Activated CD4-positive, alpha-beta T cell treated with anti-CD3 and anti-CD28 coated beads for 4 hours (primary cell): ENCODE measurements around the gene CFAP410.
"Not testable (repeated sequence)": the region's sequence is repeated elsewhere in the genome, so short reads cannot be mapped to it uniquely, and the experiment has no call there.

Experiments
- DNase-seq, 2 donors: peaks; one replicate each; pipeline ENCODE4 v3.0.0-alpha.2; 2020

CFAP410 gene

GRCh38 chr21:44349847-44350772 is 10.9 kb upstream of the CFAP410 start:
- DNase-seq, result no peak

- no peak for DNase-seq
Observed at GRCh38 chr21:44349416-44349846, 10.2 kb upstream of the CFAP410 start.

GRCh38 chr21:44348861-44349260 is 9.7 kb upstream of the CFAP410 start:
- DNase-seq, result no peak

GRCh38 chr21:44347911-44348451 is 8.8 kb upstream of the CFAP410 start:
- no peak for DNase-seq

- no peak for DNase-seq
Observed at GRCh38 chr21:44345495-44345894, 6.3 kb upstream of the CFAP410 start.

- no peak for DNase-seq
Observed at GRCh38 chr21:44344541-44345183, 5.5 kb upstream of the CFAP410 start.

- not testable (repeated sequence) for DNase-seq
Observed at GRCh38 chr21:44342981-44343380, 3.8 kb upstream of the CFAP410 start.

GRCh38 chr21:44341726-44342458 is 2.7 kb upstream of the CFAP410 start:
- not testable (repeated sequence) for DNase-seq

- DNase-seq, result peak in 1 of 2 donors; percentile 39
Observed at GRCh38 chr21:44337941-44338895, 972 bp downstream of the CFAP410 start.

- no peak for DNase-seq
Observed at GRCh38 chr21:44337449-44337848, 1.7 kb downstream of the CFAP410 start.

GRCh38 chr21:44335266-44336059 is 3.7 kb downstream of the CFAP410 start:
- no peak for DNase-seq

GRCh38 chr21:44334329-44335030 is 4.7 kb downstream of the CFAP410 start:
- DNase-seq, result no peak

- DNase-seq, result no peak
Observed at GRCh38 chr21:44333509-44334328, 5.5 kb downstream of the CFAP410 start.

GRCh38 chr21:44332965-44333364 is 6.2 kb downstream of the CFAP410 start:
- DNase-seq, result no peak

GRCh38 chr21:44332383-44332782 is 6.8 kb downstream of the CFAP410 start:
- no peak for DNase-seq

GRCh38 chr21:44331650-44332307 is 7.4 kb downstream of the CFAP410 start:
- DNase-seq, result no peak

GRCh38 chr21:44331209-44331608 is 8.0 kb downstream of the CFAP410 start:
- DNase-seq, result no peak

- DNase-seq, result no peak
Observed at GRCh38 chr21:44330698-44331097, 8.5 kb downstream of the CFAP410 start.
